ENCODE data around the gene TGFBR3.
"Not testable (repeated sequence)": the region's sequence is repeated elsewhere in the genome, so short reads cannot be mapped to it uniquely, and the experiment has no call there.

The TGFBR3 gene

DNA sequence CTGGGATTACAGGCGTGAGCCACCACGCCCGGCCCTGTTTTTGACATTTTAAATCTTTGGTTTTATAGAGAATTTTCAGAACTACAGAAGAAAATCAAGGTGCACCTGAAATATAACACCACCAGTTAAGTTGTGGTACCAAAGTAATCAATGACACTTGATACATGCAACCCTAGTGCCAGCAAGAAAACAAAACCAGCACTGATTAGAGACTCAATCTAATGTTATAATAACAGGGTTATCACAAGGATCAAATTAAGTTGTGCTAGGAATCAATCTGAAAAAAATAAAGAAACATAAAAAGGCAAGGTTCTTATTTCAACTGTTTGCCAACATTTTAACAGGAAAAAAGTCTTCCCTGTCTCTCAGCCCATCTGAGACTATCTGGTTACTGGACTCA lies 23.8 kb downstream of the TGFBR3 start:
- TF ChIP-seq POLR2A (IDR thresholded peaks at IDR 0.05; ENCODE audit: low read depth, low read length) (no peak), TAF1 (IDR thresholded peaks at IDR 0.05; ENCODE audit: borderline replicate concordance, low read depth, low read length) (no peak), POLR2AphosphoS5 (IDR thresholded peaks at IDR 0.05; ENCODE audit: low read depth, low read length) (no peak)
- DNase-seq (ENCODE audit: insufficient read length) (no peak), FAIRE-seq (no peak)

- no peak for TF ChIP-seq POLR2AphosphoS5 (IDR thresholded peaks at IDR 0.05; ENCODE audit: low read depth, low read length)
- no peak for TF ChIP-seq POLR2A (IDR thresholded peaks at IDR 0.05; ENCODE audit: low read depth, low read length)
- TF ChIP-seq TAF1 (IDR thresholded peaks at IDR 0.05; ENCODE audit: borderline replicate concordance, low read depth, low read length): no peak
- FAIRE-seq: no peak
- DNase-seq (ENCODE audit: insufficient read length): no peak
These were observed 28.3 kb downstream of the TGFBR3 start for GRCh38 chr1:91857557-91858239.

GRCh38 chr1:91856996-91857395 lies 29.0 kb downstream of the TGFBR3 start:
- no peak for FAIRE-seq
- DNase-seq (ENCODE audit: insufficient read length): no peak

DNA sequence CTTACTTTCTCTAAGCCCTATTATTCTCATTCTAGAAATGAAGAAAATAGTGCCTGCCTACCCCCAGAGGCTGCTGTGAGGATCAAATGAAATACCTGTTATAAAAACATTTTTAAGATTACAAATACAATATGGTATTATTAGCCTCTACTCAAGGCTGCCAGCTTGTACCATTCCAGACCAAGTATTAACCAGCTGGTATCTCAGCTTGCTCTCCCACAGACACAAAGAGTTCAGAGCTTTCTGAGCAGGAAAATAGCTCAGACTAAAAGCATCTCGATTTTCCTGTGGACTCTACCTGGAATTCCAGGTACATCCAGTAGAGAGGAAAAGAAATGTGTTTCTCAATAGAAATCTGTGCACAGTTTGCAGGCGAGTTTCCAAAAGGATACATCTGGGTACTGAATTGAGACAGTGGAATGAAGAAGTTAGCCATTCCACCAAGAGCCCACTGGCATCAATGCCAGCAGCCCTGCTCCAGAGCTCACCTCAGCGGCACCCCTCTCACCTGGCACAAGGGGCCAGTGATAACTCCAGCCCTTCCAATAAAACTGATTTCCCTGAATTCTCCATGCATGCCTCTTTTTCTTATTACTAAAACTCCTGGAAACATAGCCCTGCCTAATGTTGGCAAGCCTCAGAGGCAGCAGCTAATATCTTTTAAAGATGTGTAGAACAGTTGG lies 31.0 kb downstream of the TGFBR3 start:
- no peak for TF ChIP-seq POLR2A (IDR thresholded peaks at IDR 0.05; ENCODE audit: low read depth, low read length)
- TF ChIP-seq TAF1 (IDR thresholded peaks at IDR 0.05; ENCODE audit: borderline replicate concordance, low read depth, low read length): no peak
- TF ChIP-seq POLR2AphosphoS5 (IDR thresholded peaks at IDR 0.05; ENCODE audit: low read depth, low read length): no peak
- DNase-seq (ENCODE audit: insufficient read length): no peak
- FAIRE-seq: no peak

More at GRCh38 chr1:91856996-91857395, 29.0 kb downstream of the TGFBR3 start:
- no peak for TF ChIP-seq POLR2A (IDR thresholded peaks at IDR 0.05; ENCODE audit: low read depth, low read length)
- no peak for TF ChIP-seq TAF1 (IDR thresholded peaks at IDR 0.05; ENCODE audit: borderline replicate concordance, low read depth, low read length)
- TF ChIP-seq POLR2AphosphoS5 (IDR thresholded peaks at IDR 0.05; ENCODE audit: low read depth, low read length): no peak

DNA sequence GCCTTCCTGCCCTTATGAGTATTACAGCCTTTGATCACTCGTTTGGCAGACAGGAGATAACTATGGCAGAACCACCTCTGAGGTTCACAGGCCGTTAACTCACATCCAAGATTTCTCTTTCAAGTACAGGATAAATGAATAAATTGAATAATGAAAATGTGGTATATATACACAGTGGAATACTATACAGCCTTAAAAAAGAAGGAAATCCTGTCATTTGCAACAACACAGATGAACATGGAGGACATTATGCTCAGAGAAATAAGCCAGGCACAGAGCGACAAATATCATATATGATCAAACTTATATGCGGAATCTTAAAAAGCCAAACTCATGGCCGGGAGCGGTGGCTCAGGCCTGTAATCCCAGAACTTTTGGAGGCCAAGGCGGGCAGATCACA lies 32.6 kb downstream of the TGFBR3 start:
- no peak for TF ChIP-seq POLR2A (IDR thresholded peaks at IDR 0.05; ENCODE audit: low read depth, low read length)
- no peak for TF ChIP-seq TAF1 (IDR thresholded peaks at IDR 0.05; ENCODE audit: borderline replicate concordance, low read depth, low read length)
- TF ChIP-seq POLR2AphosphoS5 (IDR thresholded peaks at IDR 0.05; ENCODE audit: low read depth, low read length): no peak
- DNase-seq (ENCODE audit: insufficient read length) (no peak), FAIRE-seq (no peak)

DNA sequence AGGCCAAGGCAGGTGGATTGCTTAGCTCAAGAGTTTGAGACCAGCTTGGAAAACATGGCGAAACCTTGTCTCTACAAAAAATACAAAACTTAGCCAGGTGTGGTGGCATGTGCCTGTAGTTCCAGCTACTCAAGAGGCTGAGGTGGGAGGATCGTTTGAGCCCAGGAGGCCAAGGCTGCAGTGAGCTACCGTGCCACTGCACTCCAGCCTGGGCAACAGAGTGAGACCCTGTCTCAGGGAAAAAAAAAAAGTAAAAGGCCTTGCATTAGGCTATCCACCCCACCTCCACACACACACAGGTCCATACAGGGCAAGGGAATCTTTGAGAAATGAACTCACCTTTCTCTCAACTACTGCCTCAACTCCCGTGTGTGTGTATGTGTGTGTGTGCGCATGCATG lies 33.9 kb downstream of the TGFBR3 start:
- not testable (repeated sequence) for DNase-seq (ENCODE audit: insufficient read length); FAIRE-seq

DNA sequence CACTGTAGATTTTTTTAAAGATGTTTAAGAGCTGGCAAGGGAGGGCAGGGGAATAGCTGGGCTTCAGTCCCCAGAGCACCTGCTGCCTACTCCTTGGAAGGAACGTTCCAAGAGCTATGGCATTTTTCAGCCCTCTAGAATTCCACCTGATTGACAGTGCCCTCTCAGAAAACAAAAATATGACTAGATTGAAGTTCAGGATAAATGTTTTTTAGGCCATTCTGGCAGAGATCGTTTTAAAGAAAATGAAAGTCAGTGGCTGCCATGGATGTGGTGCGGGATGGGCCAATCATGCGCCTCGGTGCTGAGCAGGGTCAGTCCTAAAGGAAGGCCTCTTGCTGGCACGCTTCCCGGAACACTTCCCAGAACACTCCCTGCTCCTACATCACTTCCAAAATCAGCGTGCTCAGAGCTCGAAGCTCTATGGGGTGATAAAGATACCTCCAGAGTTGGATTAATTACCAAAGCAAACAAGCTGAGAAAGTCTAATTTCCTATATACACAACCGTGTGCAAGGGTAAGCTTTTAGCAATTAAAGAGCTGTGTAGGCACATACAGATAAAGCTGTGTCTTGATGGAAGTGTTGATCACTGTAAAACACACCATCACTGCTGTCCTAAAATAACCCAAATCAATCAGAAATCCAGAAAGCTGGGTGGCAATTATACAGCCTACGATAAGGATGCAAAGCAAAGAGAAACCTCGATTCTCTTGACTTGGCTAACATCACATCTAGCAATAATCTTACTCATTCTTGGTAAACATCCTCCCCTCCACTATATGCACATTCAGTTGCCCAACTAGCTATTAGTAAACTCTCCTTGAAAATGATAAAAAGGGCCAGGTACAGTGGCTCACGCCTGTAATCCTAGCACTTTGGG lies 34.6 kb downstream of the TGFBR3 start:
- DNase-seq (ENCODE audit: insufficient read length) (no peak), FAIRE-seq (no peak)
- TF ChIP-seq POLR2A (IDR thresholded peaks at IDR 0.05; ENCODE audit: low read depth, low read length) (no peak), TAF1 (IDR thresholded peaks at IDR 0.05; ENCODE audit: borderline replicate concordance, low read depth, low read length) (no peak), POLR2AphosphoS5 (IDR thresholded peaks at IDR 0.05; ENCODE audit: low read depth, low read length) (no peak)

DNA sequence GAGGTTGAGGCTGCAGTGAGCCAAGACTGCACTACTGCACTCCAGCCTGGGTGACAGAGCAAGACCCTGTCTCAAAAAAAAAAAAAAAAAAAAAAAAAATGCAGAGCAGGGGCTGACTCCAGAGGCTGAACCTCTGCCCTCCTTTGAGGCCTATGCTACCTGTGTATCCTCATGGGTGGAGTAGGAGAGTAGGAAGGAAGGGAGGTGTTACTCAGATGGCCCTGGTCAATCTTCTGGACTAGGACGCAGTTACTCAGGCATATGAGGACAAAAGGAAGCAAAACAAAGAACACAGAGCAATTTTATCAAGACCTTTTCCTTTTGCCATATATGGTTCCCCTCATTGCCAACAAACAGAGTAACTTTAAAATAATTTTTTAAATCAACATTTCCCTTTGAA lies 35.2 kb downstream of the TGFBR3 start:
- FAIRE-seq (no peak), DNase-seq (ENCODE audit: insufficient read length) (no peak)
- no peak for TF ChIP-seq POLR2AphosphoS5 (IDR thresholded peaks at IDR 0.05; ENCODE audit: low read depth, low read length)
- TF ChIP-seq TAF1 (IDR thresholded peaks at IDR 0.05; ENCODE audit: borderline replicate concordance, low read depth, low read length): no peak
- TF ChIP-seq POLR2A (IDR thresholded peaks at IDR 0.05; ENCODE audit: low read depth, low read length): no peak

DNA sequence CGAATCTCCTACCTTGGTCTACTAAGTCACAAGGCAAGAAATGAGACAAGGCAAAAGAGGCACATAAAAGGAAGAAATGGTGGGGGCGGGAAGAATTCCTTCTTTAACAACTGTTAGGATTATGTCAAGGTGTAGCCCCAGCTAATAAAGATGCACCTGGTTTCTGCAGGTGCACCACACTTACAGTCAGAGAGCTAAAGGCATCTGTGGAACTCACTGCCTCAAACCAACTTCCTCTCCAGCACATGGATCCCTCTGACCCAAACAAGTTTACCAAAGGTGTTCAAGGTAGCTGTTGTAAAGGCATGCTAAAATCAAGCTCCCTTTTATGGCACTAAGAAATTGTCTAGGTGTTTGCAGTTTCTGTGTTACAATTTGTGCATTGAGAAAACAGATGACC lies 38.1 kb downstream of the TGFBR3 start:
- DNase-seq (ENCODE audit: insufficient read length): no peak
- no peak for TF ChIP-seq POLR2AphosphoS5 (IDR thresholded peaks at IDR 0.05; ENCODE audit: low read depth, low read length)
- no peak for TF ChIP-seq TAF1 (IDR thresholded peaks at IDR 0.05; ENCODE audit: borderline replicate concordance, low read depth, low read length)
- TF ChIP-seq POLR2A (IDR thresholded peaks at IDR 0.05; ENCODE audit: low read depth, low read length): no peak
- no peak for FAIRE-seq

- FAIRE-seq (no peak), DNase-seq (ENCODE audit: insufficient read length) (no peak)
- TF ChIP-seq POLR2A (IDR thresholded peaks at IDR 0.05; ENCODE audit: low read depth, low read length): no peak
- no peak for TF ChIP-seq POLR2AphosphoS5 (IDR thresholded peaks at IDR 0.05; ENCODE audit: low read depth, low read length)
- TF ChIP-seq TAF1 (IDR thresholded peaks at IDR 0.05; ENCODE audit: borderline replicate concordance, low read depth, low read length): no peak
These were observed 39.3 kb downstream of the TGFBR3 start for GRCh38 chr1:91846639-91847013.

- TF ChIP-seq TAF1 (IDR thresholded peaks at IDR 0.05; ENCODE audit: borderline replicate concordance, low read depth, low read length) (no peak), POLR2A (IDR thresholded peaks at IDR 0.05; ENCODE audit: low read depth, low read length) (no peak), POLR2AphosphoS5 (IDR thresholded peaks at IDR 0.05; ENCODE audit: low read depth, low read length) (no peak)
- FAIRE-seq (no peak), DNase-seq (ENCODE audit: insufficient read length) (no peak)
These were observed 39.8 kb downstream of the TGFBR3 start for GRCh38 chr1:91846007-91846638.
